ENCODE results near the gene CCM2.

- TF ChIP-seq CTCF (IDR thresholded peaks at IDR 0.05; ENCODE audit: poor library complexity, severe bottlenecking) (no peak), POLR2AphosphoS5 (IDR thresholded peaks at IDR 0.05) (no peak), TAF1 (IDR thresholded peaks at IDR 0.05; ENCODE audit: low read depth) (no peak)
Measured at GRCh38 chr7:44964384-44964830, 35.6 kb upstream of the CCM2 start.
